Measurements from ENCODE around the gene ROBO1.

GRCh38 chr3:79249701-79250100, 518.1 kb downstream of the ROBO1 start:
- TF ChIP-seq CTCF (IDR thresholded peaks at IDR 0.05; ENCODE audit: insufficient read depth, low read depth, low read length) (no peak), EZH2 (IDR thresholded peaks at IDR 0.05; ENCODE audit: insufficient read depth, low read length) (no peak)
